ENCODE measurements around the gene ANO10. TPM values are rescaled to one million over a fixed set of nuclear protein-coding genes. Genes with fewer than 3 reads are reported as not detected.

The ANO10 gene
- total RNA-seq, 2 experiments from 2014 or later, result 9.3 to 9.7 TPM

- intact Hi-C loops (cut with micrococcal nuclease), result no loop called here
- no peak for DNase-seq
Observed at GRCh38 chr3:43436507-43437140, 185.2 kb downstream of the ANO10 start.

GRCh38 chr3:43435706-43436105 is 186.1 kb downstream of the ANO10 start:
- Mint-ChIP-seq H3K27me3 (ENCODE audit: low read depth) (no peaks in the 10 kb centered on the region), H3K36me3 (ENCODE audit: low read depth) (peaks cover 11% of the 10 kb centered on the region), H3K27ac (no peak overlapping the region), H3K4me3 (no peak overlapping the region), H3K4me1 (ENCODE audit: low read depth) (peaks cover 9% of the 10 kb centered on the region), H3K9me3 (peaks cover 5% of the 10 kb centered on the region)
- DNase-seq, result no peak
- intact Hi-C loops (cut with micrococcal nuclease), result no loop called here
- CTCF ChIA-PET, result no interaction called here

More at GRCh38 chr3:43436507-43437140, 185.2 kb downstream of the ANO10 start:
- Mint-ChIP-seq H3K4me3 (no peak overlapping the region), H3K27ac (no peak overlapping the region), H3K4me1 (ENCODE audit: low read depth) (peaks cover 12% of the 10 kb centered on the region), H3K9me3 (peaks cover 5% of the 10 kb centered on the region), H3K27me3 (ENCODE audit: low read depth) (no peaks in the 10 kb centered on the region), H3K36me3 (ENCODE audit: low read depth) (peaks cover 10% of the 10 kb centered on the region)
- CTCF ChIA-PET, result no interaction called here

GRCh38 chr3:43434431-43434830 is 187.4 kb downstream of the ANO10 start:
- no peak overlapping the region for H3K27ac Mint-ChIP-seq
- intact Hi-C loops (cut with micrococcal nuclease), result no loop called here
- no peak overlapping the region for H3K4me3 Mint-ChIP-seq
- CTCF ChIA-PET, result no interaction called here
- H3K36me3 Mint-ChIP-seq (ENCODE audit: low read depth), result peaks cover 11% of the 10 kb centered on the region
- peaks cover 5% of the 10 kb centered on the region for H3K4me1 Mint-ChIP-seq (ENCODE audit: low read depth)
- no peak for DNase-seq
- H3K9me3 Mint-ChIP-seq, result peaks cover 5% of the 10 kb centered on the region
- no peaks in the 10 kb centered on the region for H3K27me3 Mint-ChIP-seq (ENCODE audit: low read depth)

- Mint-ChIP-seq H3K9me3 (no peaks in the 10 kb centered on the region), H3K4me3 (no peak overlapping the region), H3K27me3 (ENCODE audit: low read depth) (no peaks in the 10 kb centered on the region), H3K4me1 (ENCODE audit: low read depth) (no peaks in the 10 kb centered on the region), H3K36me3 (ENCODE audit: low read depth) (peaks cover 5% of the 10 kb centered on the region), H3K27ac (no peak overlapping the region)
- no peak for DNase-seq
- intact Hi-C loops (cut with micrococcal nuclease), result no loop called here
- CTCF ChIA-PET, result no interaction called here
Observed at GRCh38 chr3:43432462-43432861, 189.3 kb downstream of the ANO10 start.

GRCh38 chr3:43426388-43426787 is 195.4 kb downstream of the ANO10 start:
- intact Hi-C loops (cut with micrococcal nuclease), result no loop called here
- H3K36me3 Mint-ChIP-seq (ENCODE audit: low read depth), result peaks cover 2% of the 10 kb centered on the region
- H3K4me3 Mint-ChIP-seq, result no peak overlapping the region
- H3K9me3 Mint-ChIP-seq, result peaks cover 8% of the 10 kb centered on the region
- CTCF ChIA-PET, result no interaction called here
- no peak overlapping the region for H3K27ac Mint-ChIP-seq
- no peaks in the 10 kb centered on the region for H3K4me1 Mint-ChIP-seq (ENCODE audit: low read depth)
- DNase-seq, result no peak
- H3K27me3 Mint-ChIP-seq (ENCODE audit: low read depth), result no peaks in the 10 kb centered on the region

GRCh38 chr3:43425829-43426228 is 196.0 kb downstream of the ANO10 start:
- CTCF ChIA-PET, result no interaction called here
- DNase-seq, result no peak
- no peaks in the 10 kb centered on the region for H3K4me1 Mint-ChIP-seq (ENCODE audit: low read depth)
- intact Hi-C loops (cut with micrococcal nuclease), result no loop called here
- H3K27ac Mint-ChIP-seq, result no peak overlapping the region
- no peaks in the 10 kb centered on the region for H3K27me3 Mint-ChIP-seq (ENCODE audit: low read depth)
- no peak overlapping the region for H3K4me3 Mint-ChIP-seq
- peaks cover 8% of the 10 kb centered on the region for H3K9me3 Mint-ChIP-seq
- peaks cover 2% of the 10 kb centered on the region for H3K36me3 Mint-ChIP-seq (ENCODE audit: low read depth)

- H3K27me3 Mint-ChIP-seq (ENCODE audit: low read depth), result no peaks in the 10 kb centered on the region
- intact Hi-C loops (cut with micrococcal nuclease), result no loop called here
- peaks cover 8% of the 10 kb centered on the region for H3K9me3 Mint-ChIP-seq
- no peak overlapping the region for H3K4me3 Mint-ChIP-seq
- DNase-seq, result no peak
- H3K36me3 Mint-ChIP-seq (ENCODE audit: low read depth), result peaks cover 2% of the 10 kb centered on the region
- no peaks in the 10 kb centered on the region for H3K4me1 Mint-ChIP-seq (ENCODE audit: low read depth)
- no peak overlapping the region for H3K27ac Mint-ChIP-seq
- CTCF ChIA-PET, result no interaction called here
Observed at GRCh38 chr3:43423639-43424038, 198.2 kb downstream of the ANO10 start.

GRCh38 chr3:43423142-43423541 is 198.7 kb downstream of the ANO10 start:
- Mint-ChIP-seq H3K9me3 (peaks cover 8% of the 10 kb centered on the region), H3K4me1 (ENCODE audit: low read depth) (no peaks in the 10 kb centered on the region), H3K27ac (no peak overlapping the region), H3K27me3 (ENCODE audit: low read depth) (no peaks in the 10 kb centered on the region), H3K4me3 (no peak overlapping the region), H3K36me3 (ENCODE audit: low read depth) (peaks cover 2% of the 10 kb centered on the region)
- DNase-seq, result no peak
- intact Hi-C loops (cut with micrococcal nuclease), result no loop called here
- CTCF ChIA-PET, result interaction anchor here (0.6 kb wide), 1 partner anchor 75 kb away, joined by 3 read pairs; no protein-coding TSS in a partner anchor

- Mint-ChIP-seq H3K36me3 (ENCODE audit: low read depth) (no peaks in the 10 kb centered on the region), H3K4me3 (no peak overlapping the region), H3K27ac (no peak overlapping the region), H3K9me3 (no peaks in the 10 kb centered on the region), H3K4me1 (ENCODE audit: low read depth) (peaks cover 4% of the 10 kb centered on the region), H3K27me3 (ENCODE audit: low read depth) (no peaks in the 10 kb centered on the region)
- DNase-seq, result no peak
- intact Hi-C loops (cut with micrococcal nuclease), result no loop called here
- CTCF ChIA-PET, result no interaction called here
Observed at GRCh38 chr3:43418601-43419272, 203.1 kb downstream of the ANO10 start.

GRCh38 chr3:43417133-43417532 is 204.7 kb downstream of the ANO10 start:
- Mint-ChIP-seq H3K27ac (no peak overlapping the region), H3K9me3 (no peaks in the 10 kb centered on the region), H3K27me3 (ENCODE audit: low read depth) (no peaks in the 10 kb centered on the region), H3K4me1 (ENCODE audit: low read depth) (peaks cover 18% of the 10 kb centered on the region), H3K36me3 (ENCODE audit: low read depth) (no peaks in the 10 kb centered on the region), H3K4me3 (no peak overlapping the region)
- intact Hi-C loops (cut with micrococcal nuclease), result no loop called here
- CTCF ChIA-PET, result no interaction called here
- no peak for DNase-seq

- Mint-ChIP-seq H3K9me3 (no peaks in the 10 kb centered on the region), H3K4me3 (no peak overlapping the region), H3K27me3 (ENCODE audit: low read depth) (no peaks in the 10 kb centered on the region), H3K36me3 (ENCODE audit: low read depth) (no peaks in the 10 kb centered on the region), H3K4me1 (ENCODE audit: low read depth) (peaks cover 18% of the 10 kb centered on the region), H3K27ac (no peak overlapping the region)
- CTCF ChIA-PET, result interaction anchor here (0.7 kb wide), 1 partner anchor 441 kb away, joined by 3 read pairs; no protein-coding TSS in a partner anchor
- no peak for DNase-seq
- intact Hi-C loops (cut with micrococcal nuclease), result no loop called here
Observed at GRCh38 chr3:43415088-43415487, 206.7 kb downstream of the ANO10 start.

GRCh38 chr3:43413676-43414368 is 208.0 kb downstream of the ANO10 start:
- CTCF ChIA-PET, result interaction anchor here (0.5 kb wide), 1 partner anchor 582 kb away, joined by 3 read pairs; no protein-coding TSS in a partner anchor
- no peak for DNase-seq
- no peaks in the 10 kb centered on the region for H3K27me3 Mint-ChIP-seq (ENCODE audit: low read depth)
- H3K36me3 Mint-ChIP-seq (ENCODE audit: low read depth), result no peaks in the 10 kb centered on the region
- H3K4me3 Mint-ChIP-seq, result no peak overlapping the region
- intact Hi-C loops (cut with micrococcal nuclease), result no loop called here
- no peak overlapping the region for H3K27ac Mint-ChIP-seq
- peaks cover 18% of the 10 kb centered on the region for H3K4me1 Mint-ChIP-seq (ENCODE audit: low read depth)
- H3K9me3 Mint-ChIP-seq, result no peaks in the 10 kb centered on the region

Data from activated naive CD4-positive, alpha-beta T cell treated with anti-CD3 and anti-CD28 coated beads for 36 hours (primary cell).